ENCODE results near the gene PACSIN2. TPM values are rescaled to one million over a fixed set of nuclear protein-coding genes. Genes with fewer than 3 reads are reported as not detected.

The PACSIN2 gene
- total RNA-seq, 1 donor from 2014 or later = 48.9 TPM

- Mint-ChIP-seq H3K27ac (peak overlapping the region; percentile 50), H3K27me3 (no peaks in the 10 kb centered on the region), H3K4me1 (peaks cover 20% of the 10 kb centered on the region), H3K9me3 (no peaks in the 10 kb centered on the region), H3K4me3 (no peak overlapping the region), H3K36me3 (ENCODE audit: low read depth) (peaks cover 89% of the 10 kb centered on the region)
- ATAC-seq (ENCODE audit: low read depth) (no peak), DNase-seq (no peak)
- intact Hi-C loops (cut with micrococcal nuclease) = loop anchor here (5.0 kb wide), 1 partner anchor 149 kb away; no protein-coding TSS in a partner anchor
- TF ChIP-seq CTCF (IDR thresholded peaks at IDR 0.05) = no peak
- CTCF ChIA-PET = interaction anchor here (1.0 to 1.3 kb wide), 3 partner anchors 12 to 150 kb away, joined by 3 to 5 read pairs (median 3); no protein-coding TSS in a partner anchor
- POLR2A ChIA-PET = interaction anchor here (0.9 kb wide), 1 partner anchor 39 kb away, joined by 3 read pairs; no protein-coding TSS in a partner anchor
Observed at GRCh38 chr22:42883121-42883520, 131.8 kb downstream of the PACSIN2 start.

DNA sequence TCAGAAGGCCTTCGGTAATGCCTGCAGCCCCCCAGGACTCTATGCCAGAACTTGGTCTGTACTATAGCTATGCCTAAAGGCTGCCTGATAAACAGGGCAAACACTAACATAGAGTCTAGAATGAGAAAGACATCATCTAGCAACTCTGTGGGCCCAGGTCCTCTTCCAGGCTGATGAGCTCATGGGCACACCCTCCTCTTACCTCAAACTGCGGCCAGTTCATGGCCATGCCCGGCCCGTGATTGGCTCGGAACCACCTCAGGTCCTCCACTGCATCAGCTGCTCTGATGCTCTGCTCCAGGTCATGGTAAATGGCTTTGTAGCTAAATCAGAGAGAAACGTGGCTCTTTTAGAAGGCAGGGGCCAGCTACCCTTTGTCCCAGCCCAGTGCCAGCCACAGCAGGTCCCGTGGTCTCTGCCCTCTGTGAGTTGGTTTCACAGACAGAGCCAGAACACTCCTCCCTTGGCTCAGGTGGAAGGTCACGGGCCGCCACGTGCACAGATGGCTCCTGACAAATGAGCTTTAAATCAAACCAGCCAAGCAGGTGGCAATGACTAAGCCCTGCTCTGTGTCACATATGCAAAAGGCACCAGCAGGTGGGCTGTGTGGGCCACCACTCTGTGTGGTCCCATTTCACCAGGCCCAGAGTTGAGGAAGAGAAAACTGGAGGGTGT lies 132.8 kb downstream of the PACSIN2 start:
- peak; percentile 89 for ATAC-seq (ENCODE audit: low read depth)
- peaks cover 85% of the 10 kb centered on the region for H3K36me3 Mint-ChIP-seq (ENCODE audit: low read depth)
- POLR2A ChIA-PET = interaction anchor here (0.5 to 1.5 kb wide), 8 partner anchors 12 to 960 kb away, joined by 3 to 8 read pairs (median 4); partner anchors contain the start of gene PACSIN2
- H3K4me3 Mint-ChIP-seq = no peak overlapping the region
- no peak for DNase-seq
- no peaks in the 10 kb centered on the region for H3K9me3 Mint-ChIP-seq
- H3K27ac Mint-ChIP-seq = peak overlapping the region; percentile 73
- CTCF ChIA-PET = interaction anchor here (0.6 to 1.3 kb wide), 7 partner anchors 13 to 157 kb away, joined by 3 to 8 read pairs (median 3); partner anchors contain the start of gene ARFGAP3
- H3K4me1 Mint-ChIP-seq = peaks cover 14% of the 10 kb centered on the region
- no peaks in the 10 kb centered on the region for H3K27me3 Mint-ChIP-seq
- no peak for TF ChIP-seq CTCF (IDR thresholded peaks at IDR 0.05)
- intact Hi-C loops (cut with micrococcal nuclease) = loop anchor here (5.0 kb wide), 1 partner anchor 150 kb away; no protein-coding TSS in a partner anchor

GRCh38 chr22:42881298-42881697 lies 133.7 kb downstream of the PACSIN2 start:
- TF ChIP-seq CTCF (IDR thresholded peaks at IDR 0.05) = no peak
- no peak for DNase-seq
- H3K4me3 Mint-ChIP-seq = no peak overlapping the region
- no peaks in the 10 kb centered on the region for H3K9me3 Mint-ChIP-seq
- peaks cover 14% of the 10 kb centered on the region for H3K4me1 Mint-ChIP-seq
- peaks cover 86% of the 10 kb centered on the region for H3K36me3 Mint-ChIP-seq (ENCODE audit: low read depth)
- intact Hi-C loops (cut with micrococcal nuclease) = loop anchor here (5.0 kb wide), 1 partner anchor 151 kb away; no protein-coding TSS in a partner anchor
- POLR2A ChIA-PET = interaction anchor here (0.5 to 1.5 kb wide), 4 partner anchors 11 to 959 kb away, joined by 4 to 8 read pairs (median 4); no protein-coding TSS in a partner anchor
- CTCF ChIA-PET = interaction anchor here (1.0 to 1.3 kb wide), 2 partner anchors 13 to 157 kb away, joined by 3 to 8 read pairs; no protein-coding TSS in a partner anchor
- no peak for ATAC-seq (ENCODE audit: low read depth)
- no peak overlapping the region for H3K27ac Mint-ChIP-seq
- H3K27me3 Mint-ChIP-seq = no peaks in the 10 kb centered on the region

GRCh38 chr22:42880815-42881214 lies 134.1 kb downstream of the PACSIN2 start:
- DNase-seq = no peak
- POLR2A ChIA-PET = no interaction called here
- no peak for ATAC-seq (ENCODE audit: low read depth)
- peaks cover 88% of the 10 kb centered on the region for H3K36me3 Mint-ChIP-seq (ENCODE audit: low read depth)
- no peak overlapping the region for H3K27ac Mint-ChIP-seq
- no peaks in the 10 kb centered on the region for H3K27me3 Mint-ChIP-seq
- CTCF ChIA-PET = no interaction called here
- H3K4me3 Mint-ChIP-seq = no peak overlapping the region
- no peaks in the 10 kb centered on the region for H3K9me3 Mint-ChIP-seq
- peaks cover 12% of the 10 kb centered on the region for H3K4me1 Mint-ChIP-seq
- no peak for TF ChIP-seq CTCF (IDR thresholded peaks at IDR 0.05)
- intact Hi-C loops (cut with micrococcal nuclease) = loop anchor here (5.0 kb wide), 1 partner anchor 151 kb away; no protein-coding TSS in a partner anchor

DNA sequence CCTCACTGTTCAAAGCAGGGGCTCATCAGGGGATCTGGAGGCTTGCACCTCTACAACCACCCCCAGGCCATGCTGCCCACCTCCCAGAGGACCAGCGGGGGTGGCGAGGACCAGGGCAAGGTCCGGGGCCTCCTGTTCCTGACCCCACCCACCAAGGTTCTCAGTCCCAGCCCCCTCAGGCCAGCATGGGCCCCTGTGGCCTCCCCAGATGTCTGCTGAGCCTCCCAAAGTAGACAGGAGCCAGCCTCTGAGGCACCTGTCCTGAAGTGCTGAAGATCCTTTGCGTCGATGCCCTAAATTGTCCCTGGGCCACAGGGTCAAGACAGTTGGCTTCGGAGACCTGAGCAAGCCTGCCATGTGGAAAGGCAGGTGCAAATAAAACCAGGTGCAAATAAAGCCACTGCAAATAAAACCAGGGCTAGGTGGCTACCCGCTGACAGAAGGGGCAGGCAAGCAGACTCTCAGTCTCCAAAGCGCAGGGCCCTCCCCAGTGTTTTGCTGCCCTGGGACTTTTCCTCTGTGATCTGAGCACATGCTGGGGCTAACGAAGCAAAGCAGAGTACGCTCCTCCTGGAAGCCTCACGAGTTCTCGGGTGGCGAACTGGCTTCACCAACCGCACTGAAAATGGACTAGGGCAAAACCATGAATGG lies 135.5 kb downstream of the PACSIN2 start:
- DNase-seq (no peak), ATAC-seq (ENCODE audit: low read depth) (no peak)
- no peaks in the 10 kb centered on the region for H3K27me3 Mint-ChIP-seq
- no peak for TF ChIP-seq CTCF (IDR thresholded peaks at IDR 0.05)
- POLR2A ChIA-PET = no interaction called here
- peaks cover 84% of the 10 kb centered on the region for H3K36me3 Mint-ChIP-seq (ENCODE audit: low read depth)
- CTCF ChIA-PET = no interaction called here
- no peak overlapping the region for H3K4me3 Mint-ChIP-seq
- intact Hi-C loops (cut with micrococcal nuclease) = loop anchor here (5.0 kb wide), 1 partner anchor 153 kb away; no protein-coding TSS in a partner anchor
- no peak overlapping the region for H3K27ac Mint-ChIP-seq
- no peaks in the 10 kb centered on the region for H3K9me3 Mint-ChIP-seq
- peaks cover 12% of the 10 kb centered on the region for H3K4me1 Mint-ChIP-seq
